Stimulated activated CD8-positive, alpha-beta memory T cell treated with anti-CD3 and anti-CD28 coated beads, Interleukin-12 subunit alpha, Interleukin-12 subunit beta, amount 100 ng/mL, for 24 hours (primary cell): ENCODE results near the gene STUM.
"Not testable (repeated sequence)": the region's sequence is repeated elsewhere in the genome, so short reads cannot be mapped to it uniquely, and the experiment has no call there.

Experiments
- DNase-seq: peaks from one replicate; pipeline ENCODE4 v3.0.0-alpha.2; 2020; ENCODE audit errors: extremely low read depth

The STUM gene, protein sequence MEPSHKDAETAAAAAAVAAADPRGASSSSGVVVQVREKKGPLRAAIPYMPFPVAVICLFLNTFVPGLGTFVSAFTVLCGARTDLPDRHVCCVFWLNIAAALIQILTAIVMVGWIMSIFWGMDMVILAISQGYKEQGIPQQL

DNA sequence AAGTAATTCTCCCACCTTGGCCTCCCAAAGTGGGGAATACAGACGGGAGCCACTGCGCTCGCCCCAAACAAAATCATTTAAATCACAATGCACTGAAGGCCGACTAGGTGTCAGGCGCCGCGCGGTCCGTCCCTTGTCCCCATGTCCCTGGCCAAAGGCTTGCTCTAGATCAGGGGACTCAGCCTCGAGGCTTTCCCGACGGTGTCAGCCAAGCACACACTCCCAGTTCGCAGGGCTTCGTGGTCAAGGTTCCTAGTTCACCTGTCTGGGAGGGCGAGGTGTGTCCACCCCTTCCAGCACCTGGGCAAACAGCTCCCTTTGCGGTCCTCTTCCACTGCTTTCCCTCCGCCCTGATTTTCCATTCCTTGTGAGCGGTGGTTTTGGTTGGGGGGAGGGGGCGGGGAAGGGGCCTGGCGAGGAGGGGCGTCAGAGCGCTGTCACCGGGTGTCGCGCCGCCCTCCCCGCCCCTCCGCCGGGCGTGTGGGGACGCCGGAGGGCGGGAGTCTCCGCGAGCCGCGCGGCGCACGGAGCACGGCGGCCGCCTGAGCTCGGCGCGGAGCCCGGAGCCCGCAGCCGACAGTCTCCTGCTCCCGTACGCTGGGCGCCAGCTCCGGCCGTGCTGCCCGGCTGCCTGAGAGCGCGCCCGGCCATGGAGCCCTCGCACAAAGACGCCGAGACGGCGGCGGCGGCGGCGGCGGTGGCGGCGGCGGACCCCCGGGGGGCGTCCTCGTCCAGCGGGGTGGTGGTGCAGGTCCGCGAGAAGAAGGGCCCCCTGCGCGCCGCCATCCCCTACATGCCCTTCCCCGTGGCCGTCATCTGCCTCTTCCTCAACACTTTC is at the start of gene STUM:
TSS of gene STUM (plus strand) at position 509 of the 838 bp plus-strand sequence. CDS start at position 650, 141 bp downstream.
- DNase-seq = no peak

DNA sequence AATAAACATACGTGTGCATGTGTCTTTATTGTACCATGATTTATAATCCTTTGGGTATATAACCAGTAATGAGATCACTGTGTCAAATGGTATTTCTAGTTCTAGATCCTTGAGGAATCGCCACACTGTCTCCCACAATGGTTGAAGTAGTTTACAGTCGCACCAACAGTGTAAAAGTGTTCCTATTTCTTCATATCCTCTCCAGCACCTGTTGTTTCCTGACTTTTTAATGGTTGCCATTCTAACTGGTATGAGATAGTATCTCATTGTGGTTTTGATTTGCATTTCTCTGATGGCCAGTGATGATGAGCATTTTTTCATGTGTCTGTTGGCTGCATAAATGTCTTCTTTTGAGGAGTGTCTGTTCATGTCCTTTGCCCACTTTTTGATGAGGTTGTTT is 48.9 kb upstream of the STUM start:
- not testable (repeated sequence) for DNase-seq

DNA sequence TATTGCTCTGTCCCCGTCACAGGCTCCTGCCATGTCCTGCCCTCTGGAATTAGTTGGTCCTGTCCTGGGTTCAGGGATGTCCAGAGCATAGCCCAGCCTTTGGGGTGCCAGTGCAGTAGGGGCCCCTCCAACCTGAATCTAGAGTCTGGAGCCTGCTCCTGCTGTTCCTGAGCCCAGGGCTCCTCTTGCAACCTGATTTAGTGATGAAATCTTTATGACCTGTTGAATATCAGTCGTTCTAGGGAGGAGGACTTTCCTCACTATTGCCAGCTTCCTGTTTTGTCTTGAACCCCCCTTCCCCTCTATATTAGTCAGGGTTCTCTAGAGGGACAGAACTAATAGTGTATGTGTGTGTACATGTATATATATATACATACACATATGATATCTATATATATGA is 42.5 kb upstream of the STUM start:
- DNase-seq = no peak

DNA sequence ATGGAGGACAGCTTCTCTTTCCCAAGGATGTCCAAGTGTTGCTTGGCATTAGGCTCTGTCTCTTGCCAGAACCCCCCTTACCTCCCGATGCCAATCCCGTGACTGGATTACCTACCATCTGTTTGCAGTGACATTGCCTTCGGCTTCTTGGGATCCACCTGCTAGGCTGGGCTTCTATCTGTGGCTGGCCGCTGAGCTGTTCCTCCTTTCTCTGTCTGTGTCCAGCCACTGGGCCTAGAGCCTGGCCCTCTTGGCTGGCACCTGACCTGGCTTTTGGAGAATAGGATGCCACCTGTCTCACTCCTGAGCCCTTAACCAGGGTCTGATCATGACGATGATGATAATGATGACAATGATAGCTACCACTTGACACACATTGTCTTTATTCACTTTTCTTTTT is 41.6 kb upstream of the STUM start:
- no peak for DNase-seq

DNA sequence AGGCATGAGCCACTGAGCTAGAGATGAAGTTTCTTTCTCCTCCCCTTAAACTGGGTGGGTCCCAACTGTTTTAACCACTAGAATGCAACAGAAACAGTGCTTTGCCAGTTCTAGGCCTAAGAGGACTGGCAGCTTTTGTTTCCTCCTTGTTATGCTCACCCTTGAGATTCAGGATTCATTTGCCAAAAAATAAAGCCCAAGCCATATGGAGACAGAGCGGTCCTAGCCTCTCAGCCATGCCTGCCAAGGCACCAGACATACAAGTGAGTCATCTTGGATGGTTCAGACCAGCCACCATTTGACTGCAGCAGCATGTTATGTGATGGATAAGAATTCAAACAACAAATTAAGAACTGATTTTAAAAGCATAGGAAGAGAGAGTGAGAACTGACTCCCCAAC is 38.1 kb upstream of the STUM start:
- no peak for DNase-seq

DNA sequence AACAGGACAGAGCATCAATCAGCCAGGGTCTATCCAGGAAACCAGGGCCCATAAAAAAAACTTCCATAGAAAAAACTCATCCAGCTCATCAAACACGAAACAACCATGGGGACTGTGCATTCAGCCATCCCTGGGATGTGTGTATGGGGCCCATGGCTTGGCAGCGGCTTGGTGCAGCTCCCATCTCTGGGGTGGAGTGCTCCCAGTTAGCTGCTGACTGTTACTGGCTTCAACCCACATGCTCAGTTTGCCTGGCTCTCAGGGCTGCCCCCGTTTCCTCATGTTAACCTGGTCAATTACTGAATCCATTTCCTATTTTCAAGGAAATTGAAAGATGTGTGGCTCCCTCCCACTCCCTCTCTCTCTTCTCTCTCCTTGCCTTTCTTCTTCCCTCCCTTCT is 37.3 kb upstream of the STUM start:
- DNase-seq = no peak

DNA sequence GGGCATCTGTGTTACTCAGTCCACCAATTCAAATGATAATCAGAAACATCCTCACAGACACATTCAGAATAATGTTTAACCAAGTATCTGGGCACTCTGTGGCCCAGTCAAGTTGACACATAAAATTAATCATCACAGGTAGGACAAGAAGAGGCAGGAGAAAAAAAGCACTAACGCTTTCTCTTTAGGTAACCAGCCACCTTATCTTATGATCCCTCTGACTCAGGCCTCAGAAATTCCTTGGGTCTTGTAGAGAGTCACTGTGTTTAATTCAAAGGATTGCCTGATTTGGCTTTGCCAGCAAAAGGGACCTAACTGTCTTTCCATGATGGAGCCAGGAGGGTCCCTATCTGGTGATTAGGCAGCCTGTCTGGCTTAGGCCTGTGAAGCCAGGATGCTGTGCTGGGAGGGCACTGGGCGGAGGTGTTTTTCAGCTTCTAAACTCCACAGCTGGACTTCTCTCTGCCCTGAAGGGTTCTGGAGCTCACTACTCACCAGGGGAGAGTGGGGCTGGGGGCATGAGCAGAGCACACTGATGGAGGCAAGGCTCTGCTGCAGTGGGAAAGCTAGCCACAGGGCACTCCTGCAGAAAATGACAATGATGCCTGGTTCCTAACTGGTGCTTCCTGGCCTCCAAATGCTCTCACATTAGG is 36.4 kb upstream of the STUM start:
- DNase-seq = no peak

DNA sequence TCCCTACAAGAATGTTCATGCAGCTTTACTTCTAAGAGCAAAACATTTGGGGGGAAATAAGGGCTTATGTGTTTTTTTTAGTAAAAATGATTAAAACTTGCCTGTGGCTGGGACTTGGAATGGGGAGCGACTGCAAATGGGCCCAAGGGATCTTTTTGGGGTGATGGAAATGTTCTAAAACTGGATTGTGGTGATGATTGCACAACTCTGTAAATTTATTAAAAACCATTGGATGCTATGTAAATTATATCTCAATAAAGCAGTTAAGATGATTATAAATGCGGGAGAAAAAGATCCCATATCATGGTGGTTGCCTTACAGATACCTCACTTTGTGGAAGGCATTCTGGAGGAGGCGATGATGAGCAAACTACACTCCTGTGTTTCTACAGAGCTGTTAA is 30.2 kb upstream of the STUM start:
- no peak for DNase-seq

DNA sequence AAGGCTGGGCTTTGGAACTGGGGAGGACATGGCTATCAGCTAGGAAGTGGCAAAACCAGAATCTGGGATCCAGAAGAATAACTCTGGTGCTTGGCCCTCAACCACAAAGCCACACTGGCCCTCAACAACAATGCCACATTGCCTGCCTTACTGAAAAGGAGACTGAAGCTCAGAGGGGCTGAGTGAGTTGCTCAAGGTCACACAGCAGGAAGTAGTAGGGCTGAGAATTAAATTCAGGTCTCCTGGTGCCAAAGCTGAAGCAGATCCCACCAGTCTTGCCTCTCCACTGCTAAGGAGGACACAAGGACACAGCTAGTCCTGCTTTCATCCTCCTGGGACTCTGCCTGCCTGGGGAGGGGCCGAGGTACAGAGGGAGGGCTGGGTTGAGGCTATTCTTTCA is 29.4 kb upstream of the STUM start:
- no peak for DNase-seq

DNA sequence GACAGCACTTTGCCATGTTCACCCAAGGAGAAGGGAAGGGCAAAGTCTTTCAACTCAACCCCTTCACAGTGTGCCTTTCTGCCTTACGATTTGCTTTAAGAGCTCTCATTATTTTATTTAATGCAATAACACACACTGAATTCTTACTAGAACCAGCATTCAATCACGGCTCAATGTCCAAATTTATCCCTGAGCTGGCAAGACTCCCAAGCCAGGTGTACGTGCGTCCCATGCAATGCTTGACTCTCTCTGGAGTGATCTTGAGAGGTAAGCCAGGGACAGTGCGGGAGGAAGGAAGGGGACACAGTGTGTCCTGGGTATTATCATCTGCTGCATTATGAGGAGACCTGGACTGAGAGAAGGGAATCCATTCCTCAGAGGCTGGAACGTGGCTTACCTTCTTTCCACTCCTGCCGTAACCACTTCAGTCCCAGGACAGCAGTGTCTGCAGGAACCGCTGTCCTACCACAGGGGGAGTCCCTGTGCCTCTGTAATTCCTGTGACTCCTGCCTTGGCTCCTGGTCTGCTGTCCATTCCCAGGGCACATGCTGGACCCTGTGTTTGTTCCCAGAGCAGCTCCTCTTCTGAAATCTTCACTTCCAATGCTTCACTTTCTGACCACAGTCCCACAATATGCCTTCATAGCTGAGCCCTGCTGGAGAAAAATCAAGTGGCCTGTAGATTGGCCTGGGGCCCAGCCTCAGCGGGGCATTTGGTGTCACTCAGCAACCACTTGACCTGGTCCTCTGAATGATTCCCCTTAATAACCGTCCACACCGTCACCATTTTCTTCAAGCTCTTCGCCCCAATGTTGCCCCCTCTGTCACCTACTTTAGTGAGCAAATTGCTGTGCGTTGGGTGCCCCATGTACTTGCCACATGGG is 28.6 kb upstream of the STUM start:
- DNase-seq = no peak

DNA sequence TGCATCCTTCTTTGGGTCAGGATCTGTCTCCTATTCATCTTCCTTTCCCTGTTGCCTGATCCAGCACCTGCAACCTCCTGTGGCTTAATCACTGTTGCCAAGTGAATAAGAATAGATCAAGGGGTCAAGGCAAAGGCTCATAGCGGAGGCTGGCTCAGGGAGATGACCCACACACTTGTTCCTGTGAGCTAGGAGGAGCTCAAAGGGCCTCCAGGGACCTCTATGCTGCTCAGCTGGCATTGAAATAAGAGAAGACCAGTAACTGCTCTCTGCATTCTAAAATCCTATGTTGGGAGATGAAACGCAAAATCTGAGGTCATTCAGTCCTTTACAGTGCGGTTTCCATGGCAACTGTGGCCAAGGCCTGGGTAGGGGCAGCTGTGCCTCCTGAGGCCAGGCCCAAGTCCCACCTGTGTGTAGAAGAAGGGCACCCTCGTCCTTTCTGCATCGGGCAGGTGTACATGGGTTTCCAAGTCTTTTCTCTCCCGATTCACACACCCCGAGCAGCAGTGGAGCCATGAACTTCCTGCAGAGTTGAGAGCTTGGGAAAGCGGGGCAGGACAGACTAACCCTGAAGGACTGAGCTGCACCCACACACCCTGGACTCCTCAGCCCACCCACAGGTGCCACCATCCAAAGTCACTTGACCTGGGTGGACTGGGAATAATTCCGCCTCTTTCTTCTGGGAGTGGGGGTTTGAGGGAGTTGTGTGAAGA is 27.8 kb upstream of the STUM start:
- no peak for DNase-seq

DNA sequence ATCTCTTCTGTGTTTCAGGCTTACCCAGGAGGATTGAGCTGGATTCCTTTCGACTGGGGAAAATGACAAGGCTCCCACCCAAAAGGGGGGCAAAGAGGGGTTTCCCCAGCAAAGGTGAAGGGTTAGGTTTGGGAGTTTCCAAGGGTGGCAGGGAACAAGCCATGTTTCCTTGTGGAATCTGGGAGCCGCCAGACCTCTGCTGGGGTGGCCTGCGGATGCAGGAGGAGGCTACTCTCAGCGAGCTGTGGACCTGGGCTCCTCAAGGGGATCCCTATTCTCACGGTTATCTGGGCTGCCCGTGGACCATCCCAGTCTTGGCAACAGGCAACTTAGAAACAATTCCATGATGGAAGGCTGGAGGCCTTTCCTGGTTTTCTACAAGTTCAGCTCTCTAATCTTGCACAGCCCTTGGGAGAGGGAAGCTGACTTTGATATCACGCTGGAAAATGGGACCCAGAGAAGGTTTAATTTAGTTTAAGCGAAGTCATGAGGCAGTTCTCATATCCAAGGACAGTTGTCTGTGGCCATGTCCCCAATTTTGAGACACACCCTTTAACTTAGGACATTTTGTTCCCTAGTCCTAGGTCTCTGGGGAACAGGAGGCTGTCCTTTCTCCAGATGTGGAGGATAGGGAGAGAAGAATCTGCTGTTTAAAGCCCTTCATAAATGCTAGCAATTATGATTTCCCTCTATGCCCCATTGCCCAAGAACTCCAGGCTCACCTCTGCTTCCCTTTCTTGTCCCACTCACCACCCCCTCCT is 24.7 kb upstream of the STUM start:
- DNase-seq = no peak

DNA sequence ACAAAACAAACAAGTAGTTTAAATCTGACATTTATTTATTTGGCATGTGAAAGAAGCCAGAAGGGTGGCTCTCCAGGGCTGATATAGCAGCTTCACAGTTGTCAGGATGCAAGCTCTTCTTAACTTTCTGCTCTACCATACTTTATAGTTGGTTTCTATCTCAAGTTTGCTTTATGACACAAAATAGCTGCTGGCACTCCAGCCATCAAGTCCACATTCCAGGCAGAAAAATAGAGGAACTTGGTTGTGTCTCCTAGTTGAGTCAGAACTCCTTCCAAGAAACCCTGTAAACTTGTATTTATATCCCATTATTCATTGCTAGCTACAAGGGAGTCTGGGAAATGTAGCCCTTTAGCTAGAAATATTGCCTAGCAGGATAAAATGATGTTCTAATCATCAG is 24.0 kb upstream of the STUM start:
- no peak for DNase-seq

DNA sequence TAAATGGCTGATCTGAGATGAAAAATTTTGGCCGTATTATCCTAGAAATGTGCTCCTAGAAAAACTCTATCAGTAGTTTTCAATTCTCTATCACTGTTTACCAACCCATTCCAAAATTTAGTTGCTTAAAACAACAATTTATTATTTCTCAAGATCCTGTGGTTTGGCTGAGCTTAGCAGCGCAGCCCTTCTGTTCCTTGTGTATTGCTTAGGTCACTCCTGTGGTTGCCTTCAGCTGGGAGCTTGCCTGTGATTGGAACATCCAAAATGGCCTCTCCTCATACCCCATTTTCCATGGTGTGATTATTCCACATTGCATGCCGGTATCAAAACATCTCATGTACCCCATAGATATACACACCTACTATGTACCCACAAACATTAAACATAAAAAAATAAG is 22.8 kb upstream of the STUM start:
- no peak for DNase-seq

DNA sequence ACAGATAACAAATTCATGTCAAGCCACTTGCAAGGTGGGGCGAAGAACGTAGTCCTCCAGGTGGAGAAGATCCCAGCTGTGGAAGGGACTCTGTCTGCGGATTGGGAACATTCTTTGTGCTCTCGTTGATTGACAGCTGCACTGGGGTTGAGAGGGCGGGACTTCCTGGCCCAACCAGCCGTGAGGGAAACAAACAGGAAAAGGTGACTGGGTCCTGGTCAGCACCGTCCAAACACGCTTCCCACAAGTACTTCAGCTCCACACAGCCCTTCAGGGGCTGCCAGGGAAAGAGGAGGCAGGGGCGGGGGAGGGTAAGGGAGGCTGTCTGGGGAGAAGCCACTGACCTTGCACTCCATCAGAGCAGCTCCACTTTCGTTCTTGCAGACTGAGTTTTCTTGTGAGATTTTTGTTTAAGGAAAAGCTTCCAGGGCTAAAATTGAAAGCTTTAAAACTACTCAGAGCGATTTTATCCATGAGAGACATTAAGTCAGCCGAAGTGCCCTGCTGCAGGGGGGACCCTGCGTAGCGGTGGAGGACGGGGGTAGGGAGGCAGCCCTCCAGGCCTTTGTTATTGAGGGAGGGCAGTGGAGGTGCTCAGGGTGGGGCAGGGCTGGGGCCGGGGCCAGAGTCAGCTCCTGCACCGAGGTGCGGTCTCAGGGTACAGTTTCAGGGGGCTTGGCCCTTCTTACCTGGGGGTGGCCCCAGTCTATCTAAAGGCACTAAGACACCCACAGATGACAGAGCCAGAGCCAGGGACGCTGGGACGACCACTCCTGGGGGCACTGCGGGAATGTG is 21.6 kb upstream of the STUM start:
- no peak for DNase-seq

DNA sequence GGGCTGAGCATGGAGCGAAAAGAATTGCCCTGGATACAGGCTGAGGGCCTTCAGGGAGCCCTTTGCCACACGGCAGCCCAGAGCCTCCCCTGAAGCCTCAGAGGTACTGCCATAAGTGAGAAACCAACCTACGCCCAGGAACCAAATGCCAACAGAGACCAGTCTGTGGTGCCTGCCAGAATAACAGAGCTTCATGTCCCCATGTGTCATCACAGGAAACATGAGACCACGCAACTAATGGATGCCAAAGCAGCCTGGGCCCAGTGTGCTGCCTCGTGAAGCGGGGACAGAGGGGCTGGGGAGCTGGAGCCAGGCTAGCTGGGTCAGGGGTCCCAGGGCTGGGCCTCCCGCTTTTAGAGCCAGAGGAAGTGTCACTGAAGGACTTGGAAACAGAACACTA is 18.7 kb upstream of the STUM start:
- no peak for DNase-seq

DNA sequence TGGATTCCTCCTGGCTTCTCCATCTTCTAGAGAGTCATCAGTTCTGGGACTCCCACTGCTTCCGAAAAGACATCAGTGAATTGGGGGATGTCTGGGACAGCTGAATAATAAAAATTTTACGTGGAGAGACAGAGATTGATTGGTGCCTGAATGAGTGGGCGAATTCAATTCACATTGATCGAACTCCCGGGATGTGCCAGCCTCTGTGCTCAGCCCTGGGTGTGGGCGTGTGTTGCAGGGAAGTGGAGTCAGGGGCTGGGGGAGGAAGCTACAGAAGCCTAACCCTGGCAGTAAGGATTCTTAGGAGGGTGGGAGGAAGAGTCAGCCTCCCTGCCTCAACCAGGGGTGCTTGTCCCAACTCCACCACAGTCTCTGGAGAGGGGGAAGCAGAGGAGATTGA is 18.0 kb upstream of the STUM start:
- DNase-seq = no peak

DNA sequence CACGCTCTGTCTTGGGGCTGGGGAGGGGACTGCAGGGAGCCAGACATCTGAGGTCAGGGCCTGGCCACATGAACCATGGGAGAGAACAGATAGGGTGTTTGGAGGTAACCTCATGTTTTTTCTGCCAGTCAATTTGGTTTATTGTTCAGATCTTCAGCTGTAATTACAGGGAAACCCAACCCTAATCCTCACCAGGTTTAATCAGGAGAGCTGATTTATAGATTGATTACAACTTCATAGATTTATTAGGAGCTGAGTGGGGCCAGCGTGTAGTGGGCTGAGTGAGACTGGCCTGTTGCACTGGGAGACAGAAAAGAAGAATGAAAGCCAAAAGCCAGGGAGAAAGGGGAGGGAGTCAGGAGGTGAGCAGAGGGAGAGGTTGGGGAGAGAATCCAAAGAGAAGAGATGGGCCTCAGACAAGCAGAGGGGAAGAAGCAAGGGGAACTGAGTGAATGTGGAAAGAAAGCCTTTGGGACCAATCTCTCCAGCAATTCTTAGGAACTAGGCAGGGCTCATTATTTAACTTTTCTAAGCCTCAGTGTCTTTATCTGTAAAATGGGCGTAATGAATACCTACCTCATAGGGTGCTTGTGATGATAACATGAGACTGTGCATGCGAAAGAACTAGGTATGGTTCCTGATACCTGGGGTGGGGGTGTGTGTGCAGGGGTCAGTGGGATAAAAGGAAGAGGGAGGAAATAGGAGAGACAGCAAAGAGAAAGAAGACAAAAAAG is 17.0 kb upstream of the STUM start:
- no peak for DNase-seq

DNA sequence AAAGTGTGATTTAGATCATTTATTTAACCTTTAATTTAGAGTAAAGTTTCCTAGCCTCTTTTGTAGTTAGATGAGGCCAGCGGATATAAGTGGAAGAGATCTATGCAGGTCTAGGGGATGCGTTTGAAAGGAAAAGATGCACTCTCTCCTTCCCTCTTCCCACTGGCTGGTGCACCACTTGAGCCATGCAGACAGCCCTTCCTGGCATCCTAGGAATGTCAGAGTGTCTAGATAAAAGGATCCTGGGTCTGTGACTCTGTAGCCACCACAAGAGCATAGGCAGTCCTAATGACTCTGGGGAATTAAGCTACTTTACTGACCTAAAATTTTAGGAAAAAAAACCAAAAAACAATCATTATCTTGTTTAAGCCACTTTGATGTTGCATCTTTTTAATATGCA is 16.0 kb upstream of the STUM start:
- no peak for DNase-seq
